A549 (cell line): ENCODE measurements around the gene ADGRG1.

Source experiments
- CEBPB ChIP-seq, 2 experiments: fragments of >200 bp in 1 of 2; sonication (Bioruptor Twin) in 1 of 2; formaldehyde crosslinking in 1 of 2; IDR thresholded peaks; 2 replicates each; pipeline ENCODE4 v1.6.1; 2012 to 2016
- CTCF ChIP-seq: fragments of >200 bp; sonication (Bioruptor Twin); formaldehyde crosslinking; IDR thresholded peaks from 3 replicates; pipeline ENCODE4 v1.5.1; 2016
- E2F6 ChIP-seq: IDR thresholded peaks from 2 replicates; pipeline ENCODE4 v1.6.1; 2012; ENCODE audit warnings: low read depth, borderline replicate concordance
- EP300 ChIP-seq, 2 experiments: fragments of >200 bp; sonication (Bioruptor Twin); formaldehyde crosslinking; IDR thresholded peaks; 2 replicates in 1 of 2; 3 replicates in 1 of 2; pipeline ENCODE4 v1.6.1; 2016 to 2017
- HOXB5 ChIP-seq: fragments of 250-450 bp; sonication (Bioruptor Pico); IDR thresholded peaks from 2 replicates; pipeline ENCODE4 v1.5.0; 2020; ENCODE audit warnings: mild to moderate bottlenecking, moderate library complexity
- JUNB ChIP-seq: fragments of >200 bp; sonication (Bioruptor Twin); formaldehyde crosslinking; IDR thresholded peaks from 2 replicates; pipeline ENCODE4 v1.6.1; 2016
- POLR2A ChIP-seq: IDR thresholded peaks from 2 replicates; pipeline ENCODE4 v1.6.1; 2012; ENCODE audit warnings: mild to moderate bottlenecking, low read length
- RAD21 ChIP-seq, 2 experiments: fragments of >200 bp in 1 of 2; sonication (Bioruptor Twin) in 1 of 2; formaldehyde crosslinking in 1 of 2; IDR thresholded peaks in 1 of 2; conservative IDR thresholded peaks in 1 of 2; 2 replicates in 1 of 2; 3 replicates in 1 of 2; pipeline ENCODE4 v1.6.1; 2012 to 2018; ENCODE audit warnings: inconsistent platforms in 1 of 2
- ZFP36 ChIP-seq: fragments of 450-650 bp; IDR thresholded peaks from 2 replicates; pipeline ENCODE4 v1.6.1; 2014; ENCODE audit warnings: borderline replicate concordance; ENCODE audit not compliant: partially characterized antibody

- TF ChIP-seq HOXB5 (CRISPR knock-in tag) = no peak
- TF ChIP-seq EP300 (IDR thresholded peaks at IDR 0.05) = no peak
- TF ChIP-seq JUNB = no peak
- TF ChIP-seq RAD21 (conservative IDR thresholded peaks at IDR 0.05 in 1 of 2, IDR thresholded peaks at IDR 0.05 in 1 of 2) = no peak
- no peak for TF ChIP-seq CTCF
- TF ChIP-seq POLR2A = no peak
- TF ChIP-seq E2F6 = no peak
- TF ChIP-seq CEBPB (IDR thresholded peaks at IDR 0.05) = no peak
- no peak for TF ChIP-seq ZFP36
These were observed 15.9 kb upstream of the ADGRG1 start for GRCh38 chr16:57612494-57612893.
